Epithelial cell of esophagus (primary cell): ENCODE data around the gene CYSLTR1.
"Not testable (repeated sequence)": the region's sequence is repeated elsewhere in the genome, so short reads cannot be mapped to it uniquely, and the experiment has no call there.

Experiments used
- DNase-seq: peaks from one replicate; pipeline ENCODE4 v3.0.0; 2010; ENCODE audit warnings: low read depth
- H3K4me3 ChIP-seq: 2 replicates; pipeline ENCODE4 v1.5.1; 2011; ENCODE audit warnings: mild to moderate bottlenecking, low read length, control low read depth
- TF ChIP-seq, protein P1 (sequence below): IDR thresholded peaks from 2 replicates; pipeline ENCODE4 v1.5.1; 2011; ENCODE audit warnings: low read depth, mild to moderate bottlenecking, low read length, control low read depth, inconsistent platforms; ENCODE audit not compliant: insufficient read depth; ENCODE audit errors: missing control alignments

The CYSLTR1 gene

DNA sequence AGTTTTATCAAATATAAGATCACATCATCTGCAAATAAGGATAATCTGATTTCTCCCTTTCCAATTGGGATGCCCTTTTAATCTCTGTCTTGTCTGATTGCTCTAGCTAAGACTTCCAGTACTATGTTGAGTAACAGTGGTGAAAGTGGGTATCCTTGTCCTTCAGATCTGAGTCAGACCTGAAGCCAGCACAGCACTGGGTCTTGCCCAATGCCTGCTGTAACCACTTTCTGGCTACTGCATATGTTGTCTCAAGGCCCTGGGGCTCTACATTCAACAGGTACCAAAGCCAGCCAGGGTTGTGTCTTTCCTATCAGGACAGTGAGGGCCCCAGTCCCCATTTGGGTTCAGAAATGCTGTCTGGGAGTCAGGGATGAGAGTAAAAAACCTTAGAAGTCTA, 90.3 kb downstream of the CYSLTR1 start:
- TF ChIP-seq, protein P1, sequence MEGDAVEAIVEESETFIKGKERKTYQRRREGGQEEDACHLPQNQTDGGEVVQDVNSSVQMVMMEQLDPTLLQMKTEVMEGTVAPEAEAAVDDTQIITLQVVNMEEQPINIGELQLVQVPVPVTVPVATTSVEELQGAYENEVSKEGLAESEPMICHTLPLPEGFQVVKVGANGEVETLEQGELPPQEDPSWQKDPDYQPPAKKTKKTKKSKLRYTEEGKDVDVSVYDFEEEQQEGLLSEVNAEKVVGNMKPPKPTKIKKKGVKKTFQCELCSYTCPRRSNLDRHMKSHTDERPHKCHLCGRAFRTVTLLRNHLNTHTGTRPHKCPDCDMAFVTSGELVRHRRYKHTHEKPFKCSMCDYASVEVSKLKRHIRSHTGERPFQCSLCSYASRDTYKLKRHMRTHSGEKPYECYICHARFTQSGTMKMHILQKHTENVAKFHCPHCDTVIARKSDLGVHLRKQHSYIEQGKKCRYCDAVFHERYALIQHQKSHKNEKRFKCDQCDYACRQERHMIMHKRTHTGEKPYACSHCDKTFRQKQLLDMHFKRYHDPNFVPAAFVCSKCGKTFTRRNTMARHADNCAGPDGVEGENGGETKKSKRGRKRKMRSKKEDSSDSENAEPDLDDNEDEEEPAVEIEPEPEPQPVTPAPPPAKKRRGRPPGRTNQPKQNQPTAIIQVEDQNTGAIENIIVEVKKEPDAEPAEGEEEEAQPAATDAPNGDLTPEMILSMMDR = no peak
- no peak overlapping the region for H3K4me3 ChIP-seq
- peak; percentile 56 for DNase-seq

DNA sequence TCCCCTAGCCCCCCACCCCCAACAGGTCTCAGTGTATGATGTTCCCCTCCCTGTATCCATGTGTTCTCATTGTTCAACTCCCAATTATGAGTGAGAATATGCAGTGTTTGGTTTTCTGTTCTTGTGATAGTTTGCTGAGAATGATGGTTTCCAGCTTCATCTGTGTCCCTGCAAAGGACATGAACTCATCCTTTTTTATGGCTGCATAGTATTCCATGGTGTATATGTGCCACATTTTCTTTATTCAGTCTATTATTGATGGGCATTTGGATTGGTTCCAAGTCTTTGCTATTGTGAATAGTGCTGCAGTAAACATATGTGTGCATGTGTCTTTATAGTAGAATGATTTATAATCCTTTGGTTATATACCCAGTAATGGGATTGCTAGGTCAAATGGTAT, 101.4 kb downstream of the CYSLTR1 start:
- not testable (repeated sequence) for DNase-seq, H3K4me3 ChIP-seq
